HK-2 (cell line): Measurements from ENCODE around the gene IGDCC3.

Source experiments
- DNase-seq: peaks from one replicate; pipeline ENCODE4 v3.0.0-alpha.2; 2018; ENCODE audit not compliant: unreplicated experiment

Gene IGDCC3

GRCh38 chr15:65343374-65343981 lies 34.3 kb downstream of the IGDCC3 start:
- DNase-seq: no peak

GRCh38 chr15:65342493-65342892 lies 35.3 kb downstream of the IGDCC3 start:
- DNase-seq: no peak

- DNase-seq: no peak
These were observed 37.9 kb downstream of the IGDCC3 start for GRCh38 chr15:65339920-65340319.

- no peak for DNase-seq
These were observed 38.4 kb downstream of the IGDCC3 start for GRCh38 chr15:65339416-65339815.

- DNase-seq: no peak
These were observed 39.0 kb downstream of the IGDCC3 start for GRCh38 chr15:65338823-65339222.

- no peak for DNase-seq
These were observed 39.4 kb downstream of the IGDCC3 start for GRCh38 chr15:65338366-65338765.

GRCh38 chr15:65337436-65338070 lies 40.2 kb downstream of the IGDCC3 start:
- DNase-seq: no peak

GRCh38 chr15:65336493-65337435 lies 41.0 kb downstream of the IGDCC3 start:
- DNase-seq: no peak

- no peak for DNase-seq
These were observed 42.3 kb downstream of the IGDCC3 start for GRCh38 chr15:65335278-65336055.

GRCh38 chr15:65334586-65335231 lies 43.1 kb downstream of the IGDCC3 start:
- no peak for DNase-seq

- DNase-seq: no peak
These were observed 43.9 kb downstream of the IGDCC3 start for GRCh38 chr15:65333856-65334255.

- DNase-seq: no peak
These were observed 44.5 kb downstream of the IGDCC3 start for GRCh38 chr15:65333148-65333820.

- DNase-seq: no peak
These were observed 45.2 kb downstream of the IGDCC3 start for GRCh38 chr15:65332391-65333147.

- DNase-seq: no peak
These were observed 46.0 kb downstream of the IGDCC3 start for GRCh38 chr15:65331811-65332210.

GRCh38 chr15:65330934-65331645 lies 46.7 kb downstream of the IGDCC3 start:
- no peak for DNase-seq

GRCh38 chr15:65329984-65330735 lies 47.6 kb downstream of the IGDCC3 start:
- DNase-seq: no peak

GRCh38 chr15:65329288-65329983 lies 48.4 kb downstream of the IGDCC3 start:
- DNase-seq: no peak
